Peyer's patch (tissue), 4 donors: ENCODE data around the gene IQGAP2. TPM values are rescaled to one million over a fixed set of nuclear protein-coding genes. Genes with fewer than 3 reads are reported as not detected.
A peak's percentile ranks its signal among the peaks of the same experiment; 100 is the strongest.

ENCODE experiments used
- DNase-seq, 3 donors: peaks; one replicate each; pipeline ENCODE4 v3.0.0-alpha.2; 2017 to 2019
- H3K27ac ChIP-seq, 4 donors: fragments of 200-600 bp; sonication (generic); one replicate each; pipeline ENCODE4 v1.5.1; 2016 to 2019
- H3K27me3 ChIP-seq, 2 donors: fragments of 200-600 bp; sonication (generic); one replicate each; pipeline ENCODE4 v1.5.1; 2019
- H3K36me3 ChIP-seq, 3 donors: fragments of 200-600 bp; sonication (generic); one replicate each; pipeline ENCODE4 v1.5.1; 2016 to 2019
- H3K4me1 ChIP-seq, 4 donors: fragments of 200-600 bp; sonication (generic); one replicate each; pipeline ENCODE4 v1.5.1; 2016 to 2019
- H3K4me3 ChIP-seq, 4 donors: fragments of 200-600 bp; sonication (generic); 1 replicate in 3 of 4; 2 replicates in 1 of 4; pipeline ENCODE4 v1.5.1; 2016 to 2019; ENCODE audit warnings: mild to moderate bottlenecking in 1 of 4
- H3K9me3 ChIP-seq, 4 donors: fragments of 200-600 bp; sonication (generic); one replicate each; pipeline ENCODE4 v1.5.1; 2016 to 2019; ENCODE audit warnings: mild to moderate bottlenecking in 1 of 4
- POLR2A ChIP-seq, 2 donors: fragments of 450-650 bp; IDR thresholded peaks; one replicate each; pipeline ENCODE4 v1.5.1; 2017; ENCODE audit warnings: antibody characterized with exemption in 2 of 2, mild to moderate bottlenecking in 2 of 2, moderate library complexity in 2 of 2
- total RNA-seq, 4 donors: library from RNA; depleted of rRNA; stranded (reverse); fragments of >200 nt; gene quantifications; one replicate each; pipeline ENCODE4 v1.1.0, GENCODE V29; 2016
- TF ChIP-seq, protein P1 (sequence below), 6 experiments: fragments of 450-650 bp in 4 of 6; fragments of 200-600 bp in 2 of 6; sonication (generic) in 1 of 6; IDR thresholded peaks; one replicate each; pipeline ENCODE4 v1.5.1; 2017 to 2019; ENCODE audit warnings: antibody characterized with exemption in 6 of 6, mild to moderate bottlenecking in 3 of 6, moderate library complexity in 1 of 6

The IQGAP2 gene
- total RNA-seq, 4 donors from 2014 or later, result 58.6 to 110 (median 84.7) TPM

DNA sequence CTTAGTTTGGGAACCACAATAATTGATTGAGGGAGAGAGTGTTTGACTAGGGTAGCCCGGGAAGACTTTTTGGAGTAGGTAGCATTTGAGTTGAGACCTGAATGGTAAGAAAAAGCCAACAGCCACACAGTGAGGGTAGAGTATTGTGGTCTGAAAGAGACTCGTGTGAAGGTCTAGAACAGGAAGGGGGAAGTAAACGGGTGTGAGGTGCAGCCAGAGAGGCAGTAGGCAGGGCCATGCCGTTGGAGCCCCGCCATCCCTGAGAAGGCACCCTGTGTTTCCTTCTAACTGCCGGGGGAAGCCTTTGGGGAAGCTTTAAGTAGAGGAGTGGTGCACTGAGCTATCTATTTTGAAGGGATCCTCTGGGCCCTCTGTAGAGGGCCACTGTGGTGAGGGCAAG lies 223.7 kb downstream of the IQGAP2 start:
- Histone ChIP-seq H3K36me3 (peaks cover 0 to 10% (median 0%) of the 10 kb centered on the region in 3 donors), H3K27me3 (no peaks in the 10 kb centered on the region), H3K4me3 (no peak overlapping the region), H3K4me1 (no peaks in the 10 kb centered on the region), H3K9me3 (no peaks in the 10 kb centered on the region), H3K27ac (no peak overlapping the region)
- TF ChIP-seq, protein P1, sequence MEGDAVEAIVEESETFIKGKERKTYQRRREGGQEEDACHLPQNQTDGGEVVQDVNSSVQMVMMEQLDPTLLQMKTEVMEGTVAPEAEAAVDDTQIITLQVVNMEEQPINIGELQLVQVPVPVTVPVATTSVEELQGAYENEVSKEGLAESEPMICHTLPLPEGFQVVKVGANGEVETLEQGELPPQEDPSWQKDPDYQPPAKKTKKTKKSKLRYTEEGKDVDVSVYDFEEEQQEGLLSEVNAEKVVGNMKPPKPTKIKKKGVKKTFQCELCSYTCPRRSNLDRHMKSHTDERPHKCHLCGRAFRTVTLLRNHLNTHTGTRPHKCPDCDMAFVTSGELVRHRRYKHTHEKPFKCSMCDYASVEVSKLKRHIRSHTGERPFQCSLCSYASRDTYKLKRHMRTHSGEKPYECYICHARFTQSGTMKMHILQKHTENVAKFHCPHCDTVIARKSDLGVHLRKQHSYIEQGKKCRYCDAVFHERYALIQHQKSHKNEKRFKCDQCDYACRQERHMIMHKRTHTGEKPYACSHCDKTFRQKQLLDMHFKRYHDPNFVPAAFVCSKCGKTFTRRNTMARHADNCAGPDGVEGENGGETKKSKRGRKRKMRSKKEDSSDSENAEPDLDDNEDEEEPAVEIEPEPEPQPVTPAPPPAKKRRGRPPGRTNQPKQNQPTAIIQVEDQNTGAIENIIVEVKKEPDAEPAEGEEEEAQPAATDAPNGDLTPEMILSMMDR (IDR thresholded peaks at IDR 0.05), result no peak
- no peak for TF ChIP-seq POLR2A (IDR thresholded peaks at IDR 0.05)
- DNase-seq, result no peak

DNA sequence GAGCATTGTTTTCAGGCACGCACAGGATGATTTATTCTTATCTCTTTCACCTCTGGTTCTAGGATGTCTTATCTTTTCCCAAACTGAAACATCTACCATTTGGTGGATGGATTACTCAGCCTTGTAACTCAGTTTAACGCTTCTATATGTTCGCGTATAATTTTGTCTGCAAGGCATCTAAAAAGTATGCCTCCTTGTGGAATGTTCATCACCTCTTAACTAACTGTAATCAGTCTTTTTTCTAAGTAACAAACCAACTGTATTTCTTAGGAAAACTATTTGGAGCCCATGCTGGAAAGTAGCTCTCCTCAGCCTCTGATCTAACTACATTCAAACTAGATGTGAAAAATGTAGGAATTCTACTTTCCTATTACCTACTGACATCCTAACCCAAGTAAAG lies 231.6 kb downstream of the IQGAP2 start:
- no peak for TF ChIP-seq POLR2A (IDR thresholded peaks at IDR 0.05)
- Histone ChIP-seq H3K4me1 (no peaks in the 10 kb centered on the region), H3K4me3 (no peak overlapping the region), H3K27ac (no peak overlapping the region), H3K9me3 (no peaks in the 10 kb centered on the region), H3K36me3 (peaks cover 0 to 4% (median 0%) of the 10 kb centered on the region in 3 donors), H3K27me3 (no peaks in the 10 kb centered on the region)
- DNase-seq, result no peak

DNA sequence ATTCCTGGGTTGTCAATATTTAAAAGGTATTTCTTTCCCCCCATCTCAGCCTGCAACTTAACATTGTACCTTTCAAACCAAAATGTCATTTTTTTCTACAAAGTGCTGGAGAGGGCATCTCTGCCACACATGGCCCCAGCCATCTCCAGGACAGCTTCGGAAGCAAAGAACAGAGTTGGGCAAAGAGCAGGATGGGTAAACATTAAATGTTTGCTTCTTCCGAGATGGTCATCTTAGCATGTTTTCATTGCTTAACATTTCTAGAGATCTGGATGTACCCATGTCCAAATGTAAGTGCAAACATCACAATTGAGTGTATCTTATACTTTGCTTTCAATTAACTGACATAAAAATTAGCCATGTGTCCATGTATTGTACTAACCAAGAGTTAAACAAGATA lies 234.4 kb downstream of the IQGAP2 start:
- Histone ChIP-seq H3K4me1 (no peaks in the 10 kb centered on the region), H3K27me3 (no peaks in the 10 kb centered on the region), H3K4me3 (no peak overlapping the region), H3K27ac (no peak overlapping the region), H3K36me3 (peaks cover 0 to 14% (median 0%) of the 10 kb centered on the region in 3 donors), H3K9me3 (no peaks in the 10 kb centered on the region)
- TF ChIP-seq, protein P1 (IDR thresholded peaks at IDR 0.05), result no peak
- no peak for TF ChIP-seq POLR2A (IDR thresholded peaks at IDR 0.05)
- DNase-seq, result no peak

GRCh38 chr5:76638479-76638878 lies 235.4 kb downstream of the IQGAP2 start:
- no peaks in the 10 kb centered on the region for H3K27me3 ChIP-seq
- DNase-seq, result no peak
- H3K36me3 ChIP-seq, result peaks cover 0 to 21% (median 0%) of the 10 kb centered on the region in 3 donors
- TF ChIP-seq, protein P1 (IDR thresholded peaks at IDR 0.05), result no peak
- no peak for TF ChIP-seq POLR2A (IDR thresholded peaks at IDR 0.05)
- H3K27ac ChIP-seq, result no peak overlapping the region
- H3K9me3 ChIP-seq, result no peaks in the 10 kb centered on the region
- H3K4me3 ChIP-seq, result no peak overlapping the region
- H3K4me1 ChIP-seq, result no peaks in the 10 kb centered on the region

DNA sequence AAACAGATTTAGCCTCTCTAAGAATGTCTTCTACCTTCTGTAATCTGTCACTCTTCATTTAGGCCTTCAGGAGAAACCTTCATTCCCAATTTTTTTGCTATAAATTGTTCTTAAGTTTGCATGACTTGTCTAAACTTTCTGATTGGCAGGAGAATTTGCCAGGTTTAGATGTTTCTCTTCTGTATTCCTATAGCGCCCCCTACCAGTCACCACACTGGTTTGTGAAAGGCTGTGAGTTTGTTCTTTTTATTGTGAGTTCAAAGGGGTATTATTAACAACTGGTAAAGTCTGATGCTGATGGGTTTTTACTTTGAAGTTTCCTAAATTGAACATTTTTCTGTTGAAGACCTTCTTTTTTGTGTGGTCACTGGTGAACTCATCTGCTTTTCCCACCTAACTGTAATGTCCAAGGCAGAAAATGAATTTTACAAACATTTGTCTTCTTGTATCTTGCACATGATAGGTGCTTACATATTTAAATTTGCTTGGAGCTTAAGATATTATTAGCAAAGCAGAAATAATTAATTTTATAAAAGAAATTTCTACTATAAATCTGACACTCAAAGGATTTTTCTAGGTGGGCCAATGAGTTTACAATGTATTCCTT lies 238.5 kb downstream of the IQGAP2 start:
- peak in 2 of 3 donors; percentile 65 to 82 for DNase-seq
- H3K36me3 ChIP-seq, result peaks cover 0 to 25% (median 0%) of the 10 kb centered on the region in 3 donors
- TF ChIP-seq POLR2A (IDR thresholded peaks at IDR 0.05), result no peak
- TF ChIP-seq, protein P1 (IDR thresholded peaks at IDR 0.05), result peak in 5 of 6 experiments; percentile 45 to 73 (median 71)
- H3K9me3 ChIP-seq, result no peaks in the 10 kb centered on the region
- no peak overlapping the region for H3K27ac ChIP-seq
- no peak overlapping the region for H3K4me3 ChIP-seq
- H3K27me3 ChIP-seq, result no peaks in the 10 kb centered on the region
- H3K4me1 ChIP-seq, result no peaks in the 10 kb centered on the region

DNA sequence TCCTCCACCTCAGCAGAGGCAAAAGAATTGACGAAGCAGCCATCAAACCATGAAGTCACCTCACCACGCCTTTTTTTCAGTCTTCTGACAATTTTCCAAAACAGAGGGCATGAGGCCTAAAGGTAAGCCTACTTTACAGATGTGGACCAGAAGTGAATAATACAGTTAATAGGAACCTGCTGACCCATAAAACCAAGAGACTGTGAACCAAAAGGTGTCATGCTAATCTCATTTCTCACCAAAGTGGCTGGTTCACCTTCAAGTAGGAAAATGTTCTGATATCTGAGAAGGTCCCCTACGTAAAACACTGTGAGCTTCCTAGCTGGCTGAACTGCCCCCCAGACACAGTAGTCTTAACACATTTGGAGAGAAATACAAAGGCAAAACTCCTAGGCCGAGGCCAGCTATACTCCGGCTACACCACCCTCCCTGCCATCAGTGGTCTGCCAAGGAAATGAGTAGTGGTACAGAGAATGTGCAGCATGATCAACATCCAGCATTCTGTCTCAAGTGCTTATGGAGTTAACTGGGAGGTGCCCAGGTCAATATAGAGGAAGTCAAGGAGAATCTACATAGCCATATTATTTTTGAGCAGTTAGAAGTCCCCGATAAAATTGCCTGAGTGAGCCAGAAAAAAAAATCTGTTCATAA lies 239.4 kb downstream of the IQGAP2 start:
- H3K27me3 ChIP-seq, result no peaks in the 10 kb centered on the region
- DNase-seq, result no peak
- H3K36me3 ChIP-seq, result peaks cover 0 to 22% (median 0%) of the 10 kb centered on the region in 3 donors
- H3K4me1 ChIP-seq, result no peaks in the 10 kb centered on the region
- H3K27ac ChIP-seq, result no peak overlapping the region
- H3K9me3 ChIP-seq, result no peaks in the 10 kb centered on the region
- no peak overlapping the region for H3K4me3 ChIP-seq
- TF ChIP-seq POLR2A (IDR thresholded peaks at IDR 0.05), result no peak
- TF ChIP-seq, protein P1 (IDR thresholded peaks at IDR 0.05), result no peak
